HEK293 (cell line): ENCODE data around the gene CTSD.

Experiments used
- CTCF ChIA-PET: fragments of 350-600 bp; formaldehyde crosslinking; extraction: SDS; loops from one replicate; lab custom pipeline; 2021; ENCODE audit warnings: antibody characterized with exemption; lab: Yijun Ruan, JAX
- POLR2A ChIA-PET: fragments of 300-600 bp; formaldehyde crosslinking; extraction: SDS; loops from one replicate; lab custom pipeline; 2020; ENCODE audit warnings: antibody characterized with exemption, inconsistent platforms; lab: Yijun Ruan, JAX
- H3K27ac ChIP-seq: fragments of 200-500 bp; sonication (Bioruptor generic); 2 replicates; pipeline ENCODE4 v1.5.1; 2014; ENCODE audit warnings: low read depth, low read length, control low read depth, inconsistent platforms; ENCODE audit errors: extremely low read depth
- H3K36me3 ChIP-seq, 2 experiments: fragments of 200-500 bp in 1 of 2; sonication (Bioruptor generic) in 1 of 2; 1 replicate in 1 of 2; 2 replicates in 1 of 2; pipeline ENCODE4 v1.5.1; 2014 to 2017; ENCODE audit warnings: inconsistent platforms in 2 of 2, low read length in 2 of 2; ENCODE audit not compliant: control insufficient read depth in 2 of 2, insufficient read depth in 1 of 2
- H3K4me1 ChIP-seq: fragments of 200-500 bp; sonication (Bioruptor generic); 2 replicates; pipeline ENCODE4 v1.5.1; 2014; ENCODE audit warnings: mild to moderate bottlenecking, low read length, inconsistent platforms; ENCODE audit not compliant: control insufficient read depth, insufficient read depth
- H3K4me3 ChIP-seq: 2 replicates; pipeline ENCODE4 v1.5.1; 2011; ENCODE audit warnings: low read depth, mild to moderate bottlenecking, control low read depth, low read length, moderate library complexity
- H3K9me3 ChIP-seq: fragments of 200-500 bp; sonication (Bioruptor generic); 2 replicates; pipeline ENCODE4 v1.5.1; 2014; ENCODE audit warnings: low read depth, low read length, inconsistent platforms; ENCODE audit not compliant: control insufficient read depth, insufficient read depth
- KLF1 ChIP-seq: fragments of 450-650 bp; formaldehyde crosslinking; IDR thresholded peaks from 2 replicates; pipeline ENCODE4 v1.5.1; 2016; ENCODE audit warnings: missing biosample characterization, missing genetic modification characterization
- MEIS1 ChIP-seq: sonication (generic); formaldehyde crosslinking; IDR thresholded peaks from 2 replicates; pipeline ENCODE4 v1.8.1; 2022; ENCODE audit warnings: missing genetic modification reagents, mild to moderate bottlenecking, borderline replicate concordance
- SCRT2 ChIP-seq: fragments of 450-650 bp; formaldehyde crosslinking; IDR thresholded peaks from 2 replicates; pipeline ENCODE4 v1.5.1; 2016; ENCODE audit warnings: missing biosample characterization, missing genetic modification characterization
- ZNF146 ChIP-seq: fragments of 450-650 bp; formaldehyde crosslinking; IDR thresholded peaks from 2 replicates; pipeline ENCODE4 v1.5.1; 2016; ENCODE audit warnings: missing biosample characterization, missing genetic modification characterization
- ZNF16 ChIP-seq: fragments of 450-650 bp; formaldehyde crosslinking; IDR thresholded peaks from 2 replicates; pipeline ENCODE4 v1.5.1; 2016; ENCODE audit warnings: low read depth, missing biosample characterization, missing genetic modification characterization
- ZNF416 ChIP-seq: fragments of 450-650 bp; formaldehyde crosslinking; IDR thresholded peaks from 2 replicates; pipeline ENCODE4 v1.5.1; 2016; ENCODE audit warnings: missing biosample characterization, missing genetic modification characterization
- ZNF423 ChIP-seq: fragments of 450-650 bp; formaldehyde crosslinking; IDR thresholded peaks from 2 replicates; pipeline ENCODE4 v1.5.1; 2016; ENCODE audit warnings: missing biosample characterization, missing genetic modification characterization
- ZNF473 ChIP-seq: fragments of 450-650 bp; formaldehyde crosslinking; IDR thresholded peaks from 2 replicates; pipeline ENCODE4 v1.5.1; 2017; ENCODE audit warnings: missing biosample characterization, missing genetic modification characterization
- ZNF561 ChIP-seq: fragments of 450-650 bp; IDR thresholded peaks from 2 replicates; pipeline ENCODE4 v1.5.1; 2018; ENCODE audit warnings: missing biosample characterization, missing genetic modification characterization, borderline replicate concordance
- ZNF596 ChIP-seq: fragments of 450-650 bp; IDR thresholded peaks from 2 replicates; pipeline ENCODE4 v1.5.0; 2018; ENCODE audit warnings: missing biosample characterization, mild to moderate bottlenecking, missing genetic modification characterization, moderate library complexity
- ZNF610 ChIP-seq: fragments of 450-650 bp; formaldehyde crosslinking; IDR thresholded peaks from 2 replicates; pipeline ENCODE4 v1.5.1; 2016; ENCODE audit warnings: missing biosample characterization, missing genetic modification characterization, borderline replicate concordance
- ZNF621 ChIP-seq: fragments of 450-650 bp; formaldehyde crosslinking; IDR thresholded peaks from 2 replicates; pipeline ENCODE4 v1.5.1; 2017; ENCODE audit warnings: missing biosample characterization, missing genetic modification characterization
- ZNF639 ChIP-seq: fragments of 450-650 bp; formaldehyde crosslinking; IDR thresholded peaks from 2 replicates; pipeline ENCODE4 v1.5.1; 2016; ENCODE audit warnings: missing biosample characterization, missing genetic modification characterization
- ZNF645 ChIP-seq: fragments of 450-650 bp; formaldehyde crosslinking; IDR thresholded peaks from 2 replicates; pipeline ENCODE4; 2016; ENCODE audit warnings: missing biosample characterization, missing genetic modification characterization
- ZNF76 ChIP-seq: fragments of 450-650 bp; formaldehyde crosslinking; IDR thresholded peaks from 2 replicates; pipeline ENCODE4; 2016; ENCODE audit warnings: low read depth, missing biosample characterization, missing genetic modification characterization, borderline replicate concordance
- ZSCAN5A ChIP-seq: fragments of 450-650 bp; formaldehyde crosslinking; IDR thresholded peaks from 2 replicates; pipeline ENCODE4 v1.5.1; 2016; ENCODE audit warnings: missing biosample characterization, missing genetic modification characterization
- ZXDB ChIP-seq: fragments of 450-650 bp; formaldehyde crosslinking; IDR thresholded peaks from 2 replicates; pipeline ENCODE4 v1.5.1; 2016; ENCODE audit warnings: missing biosample characterization, missing genetic modification characterization
- TF ChIP-seq, protein P1 (sequence below): fragments of 450-650 bp; formaldehyde crosslinking; IDR thresholded peaks from 2 replicates; pipeline ENCODE4 v1.5.1; 2016; ENCODE audit warnings: missing biosample characterization, missing genetic modification characterization
- TF ChIP-seq, protein P2 (sequence below): fragments of 450-650 bp; formaldehyde crosslinking; IDR thresholded peaks from 2 replicates; pipeline ENCODE4 v1.5.1; 2016; ENCODE audit warnings: missing biosample characterization, missing genetic modification characterization
- TF ChIP-seq, protein P3 (sequence below): fragments of 450-650 bp; formaldehyde crosslinking; IDR thresholded peaks from 2 replicates; pipeline ENCODE4 v1.5.1; 2016; ENCODE audit warnings: missing biosample characterization, missing genetic modification characterization, borderline replicate concordance

CTSD gene

DNA sequence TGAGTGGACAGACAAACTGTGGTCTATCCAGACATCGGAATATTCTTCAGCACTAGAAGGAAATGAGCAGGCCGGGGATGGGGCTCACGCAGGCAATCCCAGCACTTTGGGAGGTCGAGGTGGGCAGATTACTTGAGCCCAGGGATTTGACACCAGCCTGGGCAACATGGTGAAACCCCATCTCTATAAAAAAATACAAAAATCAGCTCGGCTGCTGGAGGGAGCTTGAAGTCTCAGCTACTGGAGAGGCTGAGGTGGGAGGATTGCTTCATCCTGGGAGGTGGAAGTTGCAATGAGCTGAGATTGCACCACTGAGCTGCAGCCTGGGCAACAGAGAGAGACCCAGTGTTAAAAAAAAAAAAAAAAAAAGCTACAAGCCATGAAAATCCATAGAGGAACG lies 8.0 kb upstream of the CTSD start (continued):
- TF ChIP-seq ZNF16 (tag by site-specific recombination) (no peak), ZNF76 (tag by site-specific recombination) (no peak)

- H3K4me3 ChIP-seq: no peak overlapping the region
- H3K36me3 ChIP-seq: no peaks in the 10 kb centered on the region
- no peaks in the 10 kb centered on the region for H3K9me3 ChIP-seq
- H3K27ac ChIP-seq: no peak overlapping the region
- ChIA-PET POLR2A (interaction anchor here (0.7 kb wide), 1 partner anchor 62 kb away, joined by 6 read pairs; no protein-coding TSS in a partner anchor), CTCF (no interaction called here)
- no peaks in the 10 kb centered on the region for H3K4me1 ChIP-seq
- TF ChIP-seq ZNF146 (tag by site-specific recombination): no peak
Observed at GRCh38 chr11:1771273-1771672, 7.5 kb upstream of the CTSD start.

DNA sequence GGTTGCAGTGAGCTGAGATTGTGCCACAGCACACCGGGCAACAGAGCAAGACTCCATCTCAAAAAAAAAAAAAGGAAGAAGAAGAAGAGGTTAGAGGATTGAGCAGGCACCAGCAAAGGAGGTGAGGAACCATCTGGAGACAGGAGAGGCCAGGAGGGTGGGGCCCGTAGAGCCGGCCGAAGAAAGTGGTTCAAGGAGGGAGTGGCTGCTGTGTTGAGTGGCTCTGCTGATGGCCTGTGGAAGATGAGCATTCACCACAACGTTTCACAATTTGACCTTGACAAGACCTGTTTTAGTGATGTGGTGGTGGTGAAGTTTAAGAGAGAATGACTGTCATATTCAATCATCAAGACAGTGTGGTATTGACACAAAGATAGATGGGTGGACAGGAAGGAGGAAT lies 6.8 kb upstream of the CTSD start:
- CTCF ChIA-PET: interaction anchor here (0.7 kb wide), 2 partner anchors 56 to 427 kb away, joined by 3 to 7 read pairs; no protein-coding TSS in a partner anchor
- H3K4me1 ChIP-seq: no peaks in the 10 kb centered on the region
- no peaks in the 10 kb centered on the region for H3K9me3 ChIP-seq
- POLR2A ChIA-PET: no interaction called here
- no peak overlapping the region for H3K4me3 ChIP-seq
- H3K27ac ChIP-seq: no peak overlapping the region
- H3K36me3 ChIP-seq: no peaks in the 10 kb centered on the region
- TF ChIP-seq, protein P1, sequence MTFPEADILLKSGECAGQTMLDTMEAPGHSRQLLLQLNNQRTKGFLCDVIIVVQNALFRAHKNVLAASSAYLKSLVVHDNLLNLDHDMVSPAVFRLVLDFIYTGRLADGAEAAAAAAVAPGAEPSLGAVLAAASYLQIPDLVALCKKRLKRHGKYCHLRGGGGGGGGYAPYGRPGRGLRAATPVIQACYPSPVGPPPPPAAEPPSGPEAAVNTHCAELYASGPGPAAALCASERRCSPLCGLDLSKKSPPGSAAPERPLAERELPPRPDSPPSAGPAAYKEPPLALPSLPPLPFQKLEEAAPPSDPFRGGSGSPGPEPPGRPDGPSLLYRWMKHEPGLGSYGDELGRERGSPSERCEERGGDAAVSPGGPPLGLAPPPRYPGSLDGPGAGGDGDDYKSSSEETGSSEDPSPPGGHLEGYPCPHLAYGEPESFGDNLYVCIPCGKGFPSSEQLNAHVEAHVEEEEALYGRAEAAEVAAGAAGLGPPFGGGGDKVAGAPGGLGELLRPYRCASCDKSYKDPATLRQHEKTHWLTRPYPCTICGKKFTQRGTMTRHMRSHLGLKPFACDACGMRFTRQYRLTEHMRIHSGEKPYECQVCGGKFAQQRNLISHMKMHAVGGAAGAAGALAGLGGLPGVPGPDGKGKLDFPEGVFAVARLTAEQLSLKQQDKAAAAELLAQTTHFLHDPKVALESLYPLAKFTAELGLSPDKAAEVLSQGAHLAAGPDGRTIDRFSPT (tag by site-specific recombination): no peak
- TF ChIP-seq, protein P2, sequence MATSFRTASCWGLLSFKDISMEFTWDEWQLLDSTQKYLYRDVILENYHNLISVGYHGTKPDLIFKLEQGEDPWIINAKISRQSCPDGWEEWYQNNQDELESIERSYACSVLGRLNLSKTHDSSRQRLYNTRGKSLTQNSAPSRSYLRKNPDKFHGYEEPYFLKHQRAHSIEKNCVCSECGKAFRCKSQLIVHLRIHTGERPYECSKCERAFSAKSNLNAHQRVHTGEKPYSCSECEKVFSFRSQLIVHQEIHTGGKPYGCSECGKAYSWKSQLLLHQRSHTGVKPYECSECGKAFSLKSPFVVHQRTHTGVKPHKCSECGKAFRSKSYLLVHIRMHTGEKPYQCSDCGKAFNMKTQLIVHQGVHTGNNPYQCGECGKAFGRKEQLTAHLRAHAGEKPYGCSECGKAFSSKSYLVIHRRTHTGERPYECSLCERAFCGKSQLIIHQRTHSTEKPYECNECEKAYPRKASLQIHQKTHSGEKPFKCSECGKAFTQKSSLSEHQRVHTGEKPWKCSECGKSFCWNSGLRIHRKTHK: no peak
- TF ChIP-seq ZXDB: no peak
- TF ChIP-seq ZNF561 (tag by site-specific recombination): no peak
- TF ChIP-seq, protein P3, sequence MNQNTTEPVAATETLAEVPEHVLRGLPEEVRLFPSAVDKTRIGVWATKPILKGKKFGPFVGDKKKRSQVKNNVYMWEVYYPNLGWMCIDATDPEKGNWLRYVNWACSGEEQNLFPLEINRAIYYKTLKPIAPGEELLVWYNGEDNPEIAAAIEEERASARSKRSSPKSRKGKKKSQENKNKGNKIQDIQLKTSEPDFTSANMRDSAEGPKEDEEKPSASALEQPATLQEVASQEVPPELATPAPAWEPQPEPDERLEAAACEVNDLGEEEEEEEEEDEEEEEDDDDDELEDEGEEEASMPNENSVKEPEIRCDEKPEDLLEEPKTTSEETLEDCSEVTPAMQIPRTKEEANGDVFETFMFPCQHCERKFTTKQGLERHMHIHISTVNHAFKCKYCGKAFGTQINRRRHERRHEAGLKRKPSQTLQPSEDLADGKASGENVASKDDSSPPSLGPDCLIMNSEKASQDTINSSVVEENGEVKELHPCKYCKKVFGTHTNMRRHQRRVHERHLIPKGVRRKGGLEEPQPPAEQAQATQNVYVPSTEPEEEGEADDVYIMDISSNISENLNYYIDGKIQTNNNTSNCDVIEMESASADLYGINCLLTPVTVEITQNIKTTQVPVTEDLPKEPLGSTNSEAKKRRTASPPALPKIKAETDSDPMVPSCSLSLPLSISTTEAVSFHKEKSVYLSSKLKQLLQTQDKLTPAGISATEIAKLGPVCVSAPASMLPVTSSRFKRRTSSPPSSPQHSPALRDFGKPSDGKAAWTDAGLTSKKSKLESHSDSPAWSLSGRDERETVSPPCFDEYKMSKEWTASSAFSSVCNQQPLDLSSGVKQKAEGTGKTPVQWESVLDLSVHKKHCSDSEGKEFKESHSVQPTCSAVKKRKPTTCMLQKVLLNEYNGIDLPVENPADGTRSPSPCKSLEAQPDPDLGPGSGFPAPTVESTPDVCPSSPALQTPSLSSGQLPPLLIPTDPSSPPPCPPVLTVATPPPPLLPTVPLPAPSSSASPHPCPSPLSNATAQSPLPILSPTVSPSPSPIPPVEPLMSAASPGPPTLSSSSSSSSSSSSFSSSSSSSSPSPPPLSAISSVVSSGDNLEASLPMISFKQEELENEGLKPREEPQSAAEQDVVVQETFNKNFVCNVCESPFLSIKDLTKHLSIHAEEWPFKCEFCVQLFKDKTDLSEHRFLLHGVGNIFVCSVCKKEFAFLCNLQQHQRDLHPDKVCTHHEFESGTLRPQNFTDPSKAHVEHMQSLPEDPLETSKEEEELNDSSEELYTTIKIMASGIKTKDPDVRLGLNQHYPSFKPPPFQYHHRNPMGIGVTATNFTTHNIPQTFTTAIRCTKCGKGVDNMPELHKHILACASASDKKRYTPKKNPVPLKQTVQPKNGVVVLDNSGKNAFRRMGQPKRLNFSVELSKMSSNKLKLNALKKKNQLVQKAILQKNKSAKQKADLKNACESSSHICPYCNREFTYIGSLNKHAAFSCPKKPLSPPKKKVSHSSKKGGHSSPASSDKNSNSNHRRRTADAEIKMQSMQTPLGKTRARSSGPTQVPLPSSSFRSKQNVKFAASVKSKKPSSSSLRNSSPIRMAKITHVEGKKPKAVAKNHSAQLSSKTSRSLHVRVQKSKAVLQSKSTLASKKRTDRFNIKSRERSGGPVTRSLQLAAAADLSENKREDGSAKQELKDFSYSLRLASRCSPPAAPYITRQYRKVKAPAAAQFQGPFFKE (tag by site-specific recombination): no peak
- TF ChIP-seq ZNF416 (tag by site-specific recombination): no peak
- TF ChIP-seq ZNF639 (tag by site-specific recombination): no peak
- TF ChIP-seq ZNF610 (tag by site-specific recombination): no peak
- TF ChIP-seq ZNF423: no peak
- no peak for TF ChIP-seq SCRT2
- TF ChIP-seq ZNF645 (tag by site-specific recombination): no peak
- no peak for TF ChIP-seq MEIS1 (CRISPR knock-in tag)
- no peak for TF ChIP-seq ZNF621 (tag by site-specific recombination)
- no peak for TF ChIP-seq KLF1
- no peak for TF ChIP-seq ZNF473 (tag by site-specific recombination)
- TF ChIP-seq ZSCAN5A (tag by site-specific recombination): no peak
- no peak for TF ChIP-seq ZNF596 (tag by site-specific recombination)
